NCI-H1417 (cell line): ENCODE measurements around the gene SPRED2.

Experiments used
- DNase-seq, 3 experiments: peaks; one replicate each; lab custom pipeline; 2025; lab: John Stamatoyannopoulos, UW

SPRED2 gene

GRCh38 chr2:65277791-65278483 lies 154.5 kb downstream of the SPRED2 start:
- DNase-seq, result peak in 1 of 3 experiments; percentile 100

- no peak for DNase-seq
These were observed 155.3 kb downstream of the SPRED2 start for GRCh38 chr2:65277118-65277517.

- no peak for DNase-seq
These were observed 155.8 kb downstream of the SPRED2 start for GRCh38 chr2:65276609-65277008.

DNA sequence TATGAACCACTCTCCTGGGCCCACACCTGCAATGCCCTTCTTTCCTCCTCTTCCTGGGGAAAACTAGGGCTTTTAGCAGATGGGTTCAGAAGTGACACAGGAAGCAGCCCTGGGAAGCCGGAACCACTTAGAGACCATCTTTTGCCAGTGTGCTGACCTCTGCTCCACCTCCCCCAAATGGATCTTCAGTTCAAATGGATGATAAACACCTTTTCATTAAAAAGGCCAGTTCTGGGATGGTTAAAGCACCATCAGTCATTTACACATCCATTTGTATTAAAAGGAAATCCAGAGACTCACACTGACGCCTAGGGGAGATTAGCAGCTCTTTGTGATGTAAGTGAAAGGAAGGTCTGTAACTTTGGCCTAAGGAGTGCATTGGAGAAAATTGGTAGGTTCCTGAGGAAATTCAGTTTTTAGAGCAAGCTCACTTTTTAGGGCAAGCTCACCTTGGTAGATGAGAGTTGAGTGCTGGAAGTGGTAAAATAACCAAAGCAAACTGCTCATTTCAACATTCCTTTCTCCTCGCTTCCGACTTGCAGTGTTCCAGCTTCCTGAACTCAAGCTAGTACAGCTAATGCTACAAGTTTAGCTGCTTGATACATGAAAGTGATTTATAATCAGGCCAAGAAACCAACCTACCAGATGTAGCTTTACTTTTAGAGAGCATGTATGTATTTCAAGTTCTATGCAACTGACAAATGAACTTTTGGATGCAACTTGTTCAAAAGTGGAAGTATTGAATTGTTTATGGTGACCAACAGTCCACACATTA lies 157.1 kb downstream of the SPRED2 start:
- DNase-seq, result no peak

- DNase-seq, result no peak
These were observed 159.1 kb downstream of the SPRED2 start for GRCh38 chr2:65273344-65273743.

- no peak for DNase-seq
These were observed 163.4 kb downstream of the SPRED2 start for GRCh38 chr2:65268957-65269356.

GRCh38 chr2:65267008-65267407 lies 165.4 kb downstream of the SPRED2 start:
- peak in 1 of 3 experiments; percentile 21 for DNase-seq

- DNase-seq, result no peak
These were observed 166.7 kb downstream of the SPRED2 start for GRCh38 chr2:65265671-65266045.

DNA sequence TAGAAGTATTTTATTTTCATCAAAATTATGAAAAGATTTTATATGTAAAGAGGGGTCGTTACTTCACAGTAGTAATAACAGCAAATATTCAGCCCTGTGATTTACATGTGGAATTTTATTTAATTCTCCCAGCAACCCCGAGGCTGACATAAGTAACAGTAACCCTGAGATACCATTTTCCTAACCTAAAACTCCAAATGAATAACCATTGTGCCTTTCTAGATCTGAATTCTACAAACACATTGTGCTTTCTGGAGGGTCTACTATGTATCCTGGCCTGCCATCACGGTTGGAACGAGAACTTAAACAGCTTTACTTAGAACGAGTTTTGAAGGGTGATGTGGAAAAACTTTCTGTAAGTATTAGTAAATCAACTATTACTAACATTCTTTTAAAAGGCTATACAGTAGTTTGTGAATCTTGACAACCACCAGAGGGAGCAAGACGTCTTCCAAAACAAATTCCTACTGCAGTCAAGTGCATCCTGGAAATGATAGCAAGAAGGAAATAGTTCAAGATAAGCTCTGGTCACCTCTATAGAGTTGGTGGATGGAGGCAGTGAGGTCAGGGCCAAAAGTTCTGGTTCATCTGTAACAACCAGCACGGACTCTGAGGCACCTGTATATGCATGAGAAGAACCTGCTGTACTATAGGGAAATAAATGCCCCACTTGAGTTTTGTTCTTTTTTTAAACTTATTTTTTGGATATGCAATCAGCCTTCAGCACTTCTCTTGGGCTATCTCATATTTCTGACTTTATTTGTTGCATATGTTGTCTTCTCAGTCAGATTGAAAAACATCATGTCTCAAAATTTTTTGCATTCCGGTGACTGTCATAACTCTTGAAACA lies 167.4 kb downstream of the SPRED2 start:
- peak; percentile 51 to 91 (median 77) for DNase-seq

- DNase-seq, result no peak
These were observed 168.4 kb downstream of the SPRED2 start for GRCh38 chr2:65263986-65264385.

DNA sequence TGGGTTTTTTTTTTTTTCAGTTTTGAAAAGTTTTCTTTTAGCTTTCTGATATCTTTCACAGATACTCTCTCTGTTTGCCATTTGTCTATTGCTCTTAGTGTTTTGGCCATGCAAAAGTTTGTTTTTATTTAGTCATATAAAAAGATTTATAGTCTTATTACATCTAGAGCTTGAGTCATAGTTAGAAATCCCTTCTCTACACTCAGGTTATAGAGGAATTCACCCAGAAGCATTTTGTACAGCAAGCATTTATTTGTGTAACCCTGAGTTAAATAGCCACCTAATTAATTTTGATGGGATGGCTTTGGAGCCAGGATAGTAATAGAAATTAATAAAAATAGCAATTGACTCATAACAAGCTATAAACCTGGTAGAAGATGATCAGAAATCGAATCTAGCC lies 169.1 kb downstream of the SPRED2 start:
- no peak for DNase-seq

GRCh38 chr2:65261676-65262075 lies 170.7 kb downstream of the SPRED2 start:
- DNase-seq, result no peak
